HepG2 (cell line): ENCODE results near the gene RUSC1.

ENCODE experiments used
- AGO2 ChIP-seq: fragments of 200-400 bp; formaldehyde crosslinking; optimal IDR thresholded peaks from 2 replicates; pipeline ENCODE3; 2017; ENCODE audit warnings: mild to moderate bottlenecking, low read depth, low read length, moderate library complexity
- ARID4A ChIP-seq: sonication (generic); formaldehyde crosslinking; IDR thresholded peaks from 2 replicates; pipeline ENCODE4 v1.5.0; 2020; ENCODE audit warnings: mild to moderate bottlenecking, missing genetic modification reagents, borderline replicate concordance
- CTCF ChIP-seq: sonication (generic); formaldehyde crosslinking; IDR thresholded peaks from 2 replicates; pipeline ENCODE4 v1.5.0; 2020; ENCODE audit warnings: mild to moderate bottlenecking, missing genetic modification reagents, moderate library complexity
- PHB2 ChIP-seq: fragments of 450-650 bp; IDR thresholded peaks from 2 replicates; pipeline ENCODE4 v1.6.1; 2018; ENCODE audit not compliant: partially characterized antibody
- ZNF354B ChIP-seq: sonication (generic); formaldehyde crosslinking; IDR thresholded peaks from 2 replicates; pipeline ENCODE4 v1.8.0; 2022; ENCODE audit warnings: mild to moderate bottlenecking, missing genetic modification reagents
- TF ChIP-seq, protein P1 (sequence below): sonication (generic); formaldehyde crosslinking; IDR thresholded peaks from 2 replicates; pipeline ENCODE4 v1.5.0; 2020; ENCODE audit warnings: missing genetic modification reagents

DNA sequence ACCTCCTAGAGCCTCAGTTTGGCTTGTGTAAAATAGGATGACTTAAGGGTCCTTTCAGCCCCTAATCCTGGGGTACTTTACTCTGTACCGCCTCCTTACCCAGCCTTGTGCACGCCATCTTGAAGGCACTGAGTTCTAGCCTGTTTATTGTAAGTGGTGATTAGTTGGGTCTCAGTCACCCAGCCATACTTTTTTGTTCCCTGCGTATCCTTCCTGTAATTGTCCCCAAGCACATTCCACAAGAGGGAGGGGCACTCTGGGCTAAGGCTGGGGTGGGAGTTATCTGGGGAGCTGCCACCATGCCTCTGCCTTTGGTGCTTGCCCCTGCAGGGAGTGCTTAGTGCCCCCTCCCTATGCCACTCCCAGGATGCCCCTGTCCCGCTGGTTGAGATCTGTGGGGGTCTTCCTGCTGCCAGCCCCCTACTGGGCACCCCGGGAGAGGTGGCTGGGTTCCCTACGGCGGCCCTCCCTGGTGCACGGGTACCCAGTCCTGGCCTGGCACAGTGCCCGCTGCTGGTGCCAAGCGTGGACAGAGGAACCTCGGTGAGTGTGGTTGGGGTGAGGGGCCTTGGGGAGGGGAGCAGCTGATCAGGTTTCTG, 11.2 kb upstream of the RUSC1 start:
- peak; percentile 16; the same call in 1 of the 2 replicates for TF ChIP-seq CTCF (CRISPR knock-in tag)
- no peak for TF ChIP-seq PHB2
- TF ChIP-seq, protein P1, sequence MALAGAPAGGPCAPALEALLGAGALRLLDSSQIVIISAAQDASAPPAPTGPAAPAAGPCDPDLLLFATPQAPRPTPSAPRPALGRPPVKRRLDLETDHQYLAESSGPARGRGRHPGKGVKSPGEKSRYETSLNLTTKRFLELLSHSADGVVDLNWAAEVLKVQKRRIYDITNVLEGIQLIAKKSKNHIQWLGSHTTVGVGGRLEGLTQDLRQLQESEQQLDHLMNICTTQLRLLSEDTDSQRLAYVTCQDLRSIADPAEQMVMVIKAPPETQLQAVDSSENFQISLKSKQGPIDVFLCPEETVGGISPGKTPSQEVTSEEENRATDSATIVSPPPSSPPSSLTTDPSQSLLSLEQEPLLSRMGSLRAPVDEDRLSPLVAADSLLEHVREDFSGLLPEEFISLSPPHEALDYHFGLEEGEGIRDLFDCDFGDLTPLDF (CRISPR knock-in tag): no peak
- no peak for TF ChIP-seq ZNF354B
- TF ChIP-seq AGO2: no peak
- no peak; the same call in 1 of the 2 replicates for TF ChIP-seq ARID4A (CRISPR knock-in tag)
